Thyroid gland (tissue), 4 donors: ENCODE data around the gene RAP1GAP2. TPM values are rescaled to one million over a fixed set of nuclear protein-coding genes. Genes with fewer than 3 reads are reported as not detected.

Source experiments
- DNase-seq, 2 donors: peaks; one replicate each; pipeline ENCODE4 v3.0.0-alpha.2; 2019
- H3K27ac ChIP-seq, 3 donors: fragments of 200-600 bp; sonication (generic); 1 replicate in 2 of 3; 2 replicates in 1 of 3; pipeline ENCODE4 v1.5.1; 2016 to 2019; ENCODE audit warnings: mild to moderate bottlenecking in 1 of 3, moderate library complexity in 1 of 3
- H3K27me3 ChIP-seq: fragments of 200-600 bp; sonication (generic); one replicate; pipeline ENCODE4 v1.5.1; 2019
- H3K36me3 ChIP-seq, 2 donors: fragments of 200-600 bp; sonication (generic); one replicate each; pipeline ENCODE4 v1.5.1; 2016 to 2019
- H3K4me1 ChIP-seq, 2 donors: fragments of 200-600 bp; sonication (generic); one replicate each; pipeline ENCODE4 v1.5.1; 2017 to 2019
- H3K4me3 ChIP-seq, 3 donors: fragments of 200-600 bp; sonication (generic); replicated peaks in 1 of 3; 1 replicate in 2 of 3; 2 replicates in 1 of 3; pipeline ENCODE4 v1.5.1; 2016; ENCODE audit warnings: mild to moderate bottlenecking in 1 of 3
- H3K9me3 ChIP-seq: fragments of 200-600 bp; sonication (generic); one replicate; pipeline ENCODE4 v1.5.1; 2017
- CTCF ChIP-seq, 6 experiments: fragments of 200-600 bp in 3 of 6; fragments of 450-650 bp in 3 of 6; sonication (generic) in 3 of 6; IDR thresholded peaks; one replicate each; pipeline ENCODE4 v1.5.1; 2016 to 2019; ENCODE audit warnings: antibody characterized with exemption in 6 of 6, mild to moderate bottlenecking in 2 of 6, inconsistent platforms in 1 of 6, moderate library complexity in 1 of 6
- POLR2A ChIP-seq, 2 donors: fragments of 450-650 bp; IDR thresholded peaks; one replicate each; pipeline ENCODE4 v1.6.1; 2017; ENCODE audit warnings: antibody characterized with exemption in 2 of 2, mild to moderate bottlenecking in 2 of 2, moderate library complexity in 1 of 2
- WGBS, 2 donors: methylation state at CpG; one replicate each; pipeline ENCODE4 v1.1.5; 2017; 5-methylcytosine and 5-hydroxymethylcytosine counted together
- intact Hi-C: fragments of 100-400 bp; cut with DNase I; formaldehyde crosslinking; loops from one replicate; pipeline ENCODE4 v1.15.1; 2023
- total RNA-seq, 4 donors: library from RNA; depleted of rRNA; stranded (reverse); fragments of >200 nt; gene quantifications; one replicate each; pipeline ENCODE4 v1.2.3, GENCODE V29; 2016

Gene RAP1GAP2
- total RNA-seq, 4 donors from 2014 or later, result 5.9 to 8.4 (median 6.8) TPM

DNA sequence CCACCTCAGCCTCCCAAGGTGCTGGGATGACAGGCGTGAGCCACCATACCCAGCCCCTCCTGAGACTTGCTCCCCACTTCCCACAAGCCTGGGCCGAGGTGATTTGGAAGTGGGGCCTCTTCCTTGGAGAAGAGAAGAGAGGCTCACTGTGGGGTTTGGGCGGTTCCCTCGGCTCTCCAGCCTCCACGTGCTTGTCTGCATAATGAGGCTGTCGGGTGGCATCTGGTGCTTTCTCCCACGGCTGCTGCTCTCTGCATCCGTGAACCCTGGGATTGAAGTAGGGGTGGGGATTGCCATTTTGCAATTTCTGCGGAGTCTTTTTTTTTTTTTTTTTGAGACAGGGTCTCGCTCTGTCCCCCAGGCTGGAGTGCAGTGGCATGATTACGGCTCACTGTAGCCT is 101.4 kb downstream of the RAP1GAP2 start:
- Histone ChIP-seq H3K27ac (no peak overlapping the region), H3K9me3 (no peaks in the 10 kb centered on the region), H3K36me3 (no peaks in the 10 kb centered on the region), H3K4me3 (no peak overlapping the region), H3K27me3 (no peaks in the 10 kb centered on the region), H3K4me1 (no peaks in the 10 kb centered on the region)
- no peak for DNase-seq
- intact Hi-C loops, result no loop called here
- TF ChIP-seq POLR2A (IDR thresholded peaks at IDR 0.05) (no peak), CTCF (IDR thresholded peaks at IDR 0.05) (no peak)
- WGBS, 2 donors, result 88 to 93% methylated on average over 10 to 11 of the region's 11 CpGs

DNA sequence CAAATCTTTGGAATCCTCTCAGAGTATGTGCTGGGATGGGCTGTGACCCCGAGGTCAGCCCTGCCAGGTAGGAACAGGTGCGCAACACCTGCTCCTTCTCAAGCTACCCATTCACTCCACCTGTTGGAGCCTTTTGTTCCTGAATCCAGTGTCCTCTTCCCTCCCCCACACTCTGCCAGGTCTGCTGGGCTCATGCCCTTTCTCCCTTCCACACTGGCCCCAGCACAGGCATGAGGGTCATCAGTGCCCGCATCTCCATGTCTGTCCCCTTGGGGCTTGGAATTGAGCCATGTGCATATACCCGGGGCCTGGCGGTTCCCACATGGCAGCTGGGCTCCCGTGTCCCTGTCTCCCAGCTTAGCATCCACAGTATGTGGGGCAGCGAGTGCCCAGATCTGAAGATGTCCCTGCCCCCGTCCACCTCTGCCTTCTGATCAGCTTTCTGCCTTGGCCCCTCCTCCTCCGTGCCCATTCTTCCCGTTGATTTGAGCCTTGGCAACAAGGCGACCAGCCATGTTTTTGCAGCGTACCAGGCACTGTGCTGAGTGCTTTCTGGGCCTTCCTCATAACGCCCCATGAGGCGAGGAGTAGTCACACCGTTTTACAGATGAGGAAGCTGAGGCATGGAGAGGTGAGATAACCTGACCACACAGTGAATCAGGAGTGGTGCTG is 102.2 kb downstream of the RAP1GAP2 start:
- H3K4me3 ChIP-seq, result no peak overlapping the region
- no peaks in the 10 kb centered on the region for H3K36me3 ChIP-seq
- intact Hi-C loops, result no loop called here
- no peaks in the 10 kb centered on the region for H3K27me3 ChIP-seq
- H3K9me3 ChIP-seq, result no peaks in the 10 kb centered on the region
- H3K27ac ChIP-seq, result no peak overlapping the region
- WGBS, 2 donors, result 78 to 79% methylated on average over 15 of the region's 15 CpGs
- no peak for DNase-seq
- TF ChIP-seq CTCF (IDR thresholded peaks at IDR 0.05) (no peak), POLR2A (IDR thresholded peaks at IDR 0.05) (no peak)
- H3K4me1 ChIP-seq, result peaks cover 0 to 2% of the 10 kb centered on the region in 2 donors

- Histone ChIP-seq H3K36me3 (no peaks in the 10 kb centered on the region), H3K27me3 (no peaks in the 10 kb centered on the region), H3K9me3 (no peaks in the 10 kb centered on the region), H3K27ac (no peak overlapping the region), H3K4me1 (peaks cover 0 to 13% of the 10 kb centered on the region in 2 donors), H3K4me3 (no peak overlapping the region)
- WGBS, 2 donors, result 77 to 84% methylated on average over 9 of the region's 9 CpGs
- no peak for TF ChIP-seq CTCF (IDR thresholded peaks at IDR 0.05)
- TF ChIP-seq POLR2A (IDR thresholded peaks at IDR 0.05), result no peak
- intact Hi-C loops, result no loop called here
- DNase-seq, result no peak
Measured at GRCh38 chr17:2899906-2900305, 103.7 kb downstream of the RAP1GAP2 start.

DNA sequence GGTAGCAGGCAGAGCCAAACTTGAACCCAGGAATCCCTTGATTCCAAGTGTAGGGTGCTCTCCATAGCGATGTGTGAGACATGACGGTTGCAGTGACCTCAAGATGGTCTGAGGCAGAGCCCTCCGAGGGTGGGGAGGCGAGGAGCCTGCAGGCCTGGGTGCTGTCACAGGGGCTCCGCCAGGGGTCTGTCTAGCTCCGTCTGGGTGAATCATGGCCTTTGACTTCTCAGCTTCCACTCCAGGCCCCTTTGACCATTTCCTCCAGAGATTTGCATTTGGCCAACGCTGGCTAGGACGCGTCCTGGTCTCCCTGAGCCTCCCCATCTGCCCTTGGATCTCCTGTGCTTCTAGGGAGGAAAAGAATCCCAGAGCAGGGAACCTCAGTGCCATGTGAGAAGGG is 104.6 kb downstream of the RAP1GAP2 start:
- intact Hi-C loops, result no loop called here

More for the DNA sequence above, 104.6 kb downstream of the RAP1GAP2 start:
- no peaks in the 10 kb centered on the region for H3K36me3 ChIP-seq
- WGBS, 2 donors, result 89 to 90% methylated on average over 8 to 9 of the region's 9 CpGs
- H3K27me3 ChIP-seq, result no peaks in the 10 kb centered on the region
- TF ChIP-seq CTCF (IDR thresholded peaks at IDR 0.05) (no peak), POLR2A (IDR thresholded peaks at IDR 0.05) (no peak)
- no peaks in the 10 kb centered on the region for H3K9me3 ChIP-seq
- peaks cover 0 to 13% of the 10 kb centered on the region in 2 donors for H3K4me1 ChIP-seq
- no peak overlapping the region for H3K4me3 ChIP-seq
- no peak overlapping the region for H3K27ac ChIP-seq
- no peak for DNase-seq
